ENCODE results near the gene NAALADL2. TPM values are rescaled to one million over a fixed set of nuclear protein-coding genes. Genes with fewer than 3 reads are reported as not detected.

Gene NAALADL2
- polyA plus RNA-seq, 3 donors: not detected

- peaks cover 0 to 3% (median 0%) of the 10 kb centered on the region in 3 donors for H3K27me3 Mint-ChIP-seq (ENCODE audit: low read depth in 3 of 3)
- no peak overlapping the region for H2AFZ ChIP-seq (ENCODE audit: insufficient read depth, low read depth, low read length, poor library complexity, severe bottlenecking)
- H4K20me1 ChIP-seq (ENCODE audit: insufficient read depth, low read length): no peaks in the 10 kb centered on the region
- H3K36me3 ChIP-seq (replicated peaks in 1 of 2; ENCODE audit: control insufficient read depth in 1 of 2, insufficient read depth in 2 of 2, low read length in 2 of 2): no peaks in the 10 kb centered on the region
- H3K27ac ChIP-seq (ENCODE audit: low read depth in 1 of 2, low read length in 2 of 2): no peak overlapping the region
- intact Hi-C loops (cut with micrococcal nuclease): no loop called here
- no peak overlapping the region for H3K4me3 Mint-ChIP-seq
- no peak overlapping the region for H3K27ac Mint-ChIP-seq
- H3K9ac ChIP-seq (ENCODE audit: insufficient read depth, low read length, poor library complexity, severe bottlenecking): no peak overlapping the region
- no peak overlapping the region for H3K4me3 ChIP-seq (replicated peaks in 1 of 3; ENCODE audit: low read depth in 2 of 3, low read length in 3 of 3)
- H3K9me3 ChIP-seq (replicated peaks in 1 of 2; ENCODE audit: control insufficient read depth in 1 of 2, insufficient read depth in 1 of 2, low read length in 2 of 2): peaks cover 19 to 40% of the 10 kb centered on the region in 2 donors
- no peak for DNase-seq
- H3K27me3 ChIP-seq (ENCODE audit: control insufficient read depth in 2 of 2, insufficient read depth in 2 of 2, low read length in 2 of 2): no peaks in the 10 kb centered on the region
- H3K79me2 ChIP-seq (ENCODE audit: insufficient read depth, low read length): no peaks in the 10 kb centered on the region
- no peaks in the 10 kb centered on the region for H3K4me1 Mint-ChIP-seq
- no peak for TF ChIP-seq CTCF (IDR thresholded peaks at IDR 0.05)
- H3K9me3 Mint-ChIP-seq: peaks cover 12 to 32% (median 12%) of the 10 kb centered on the region in 7 donors
- H3K4me2 ChIP-seq (replicated peaks; ENCODE audit: extremely low read depth, low read length, poor library complexity, severe bottlenecking): no peak overlapping the region
- no peaks in the 10 kb centered on the region for H3K36me3 Mint-ChIP-seq
- 100% methylated on average over 2 of the region's 3 CpGs for WGBS (ENCODE audit: insufficient coverage)
- H3K4me1 ChIP-seq (ENCODE audit: control insufficient read depth in 1 of 2, insufficient read depth in 2 of 2, low read length in 2 of 2): no peaks in the 10 kb centered on the region
Observed at GRCh38 chr3:175617247-175617646, 758.1 kb downstream of the NAALADL2 start.

- Histone ChIP-seq H3K27me3 (ENCODE audit: control insufficient read depth in 2 of 2, insufficient read depth in 2 of 2, low read length in 2 of 2) (no peaks in the 10 kb centered on the region), H3K79me2 (ENCODE audit: insufficient read depth, low read length) (no peaks in the 10 kb centered on the region), H3K4me1 (ENCODE audit: control insufficient read depth in 1 of 2, insufficient read depth in 2 of 2, low read length in 2 of 2) (no peaks in the 10 kb centered on the region), H4K20me1 (ENCODE audit: insufficient read depth, low read length) (no peaks in the 10 kb centered on the region), H3K4me2 (replicated peaks; ENCODE audit: extremely low read depth, low read length, poor library complexity, severe bottlenecking) (no peak overlapping the region), H3K36me3 (replicated peaks in 1 of 2; ENCODE audit: control insufficient read depth in 1 of 2, insufficient read depth in 2 of 2, low read length in 2 of 2) (no peaks in the 10 kb centered on the region), H3K9ac (ENCODE audit: insufficient read depth, low read length, poor library complexity, severe bottlenecking) (no peak overlapping the region), H3K4me3 (replicated peaks in 1 of 3; ENCODE audit: low read depth in 2 of 3, low read length in 3 of 3) (no peak overlapping the region), H3K27ac (ENCODE audit: low read depth in 1 of 2, low read length in 2 of 2) (no peak overlapping the region), H3K9me3 (replicated peaks in 1 of 2; ENCODE audit: control insufficient read depth in 1 of 2, insufficient read depth in 1 of 2, low read length in 2 of 2) (peaks cover 19 to 40% of the 10 kb centered on the region in 2 donors), H2AFZ (ENCODE audit: insufficient read depth, low read depth, low read length, poor library complexity, severe bottlenecking) (no peak overlapping the region)
- Mint-ChIP-seq H3K4me3 (no peak overlapping the region), H3K4me1 (no peaks in the 10 kb centered on the region), H3K9me3 (peaks cover 9 to 29% (median 12%) of the 10 kb centered on the region in 7 donors), H3K27ac (no peak overlapping the region), H3K36me3 (no peaks in the 10 kb centered on the region), H3K27me3 (ENCODE audit: low read depth in 3 of 3) (peaks cover 0 to 3% (median 0%) of the 10 kb centered on the region in 3 donors)
- intact Hi-C loops (cut with micrococcal nuclease): no loop called here
- no CpG with 5 or more reads among the region's 1 CpG for WGBS (ENCODE audit: insufficient coverage)
- no peak for DNase-seq
- no peak for TF ChIP-seq CTCF (IDR thresholded peaks at IDR 0.05)
Observed at GRCh38 chr3:175619369-175619768, 760.2 kb downstream of the NAALADL2 start.

Measured in CD14-positive monocyte (primary cell).